Measurements from ENCODE around the gene SNCAIP. TPM values are rescaled to one million over a fixed set of nuclear protein-coding genes. Genes with fewer than 3 reads are reported as not detected.

SNCAIP gene
- total and polyA plus RNA-seq, 7 experiments from 2014 or later: 0.17 TPM; not detected in 6

DNA sequence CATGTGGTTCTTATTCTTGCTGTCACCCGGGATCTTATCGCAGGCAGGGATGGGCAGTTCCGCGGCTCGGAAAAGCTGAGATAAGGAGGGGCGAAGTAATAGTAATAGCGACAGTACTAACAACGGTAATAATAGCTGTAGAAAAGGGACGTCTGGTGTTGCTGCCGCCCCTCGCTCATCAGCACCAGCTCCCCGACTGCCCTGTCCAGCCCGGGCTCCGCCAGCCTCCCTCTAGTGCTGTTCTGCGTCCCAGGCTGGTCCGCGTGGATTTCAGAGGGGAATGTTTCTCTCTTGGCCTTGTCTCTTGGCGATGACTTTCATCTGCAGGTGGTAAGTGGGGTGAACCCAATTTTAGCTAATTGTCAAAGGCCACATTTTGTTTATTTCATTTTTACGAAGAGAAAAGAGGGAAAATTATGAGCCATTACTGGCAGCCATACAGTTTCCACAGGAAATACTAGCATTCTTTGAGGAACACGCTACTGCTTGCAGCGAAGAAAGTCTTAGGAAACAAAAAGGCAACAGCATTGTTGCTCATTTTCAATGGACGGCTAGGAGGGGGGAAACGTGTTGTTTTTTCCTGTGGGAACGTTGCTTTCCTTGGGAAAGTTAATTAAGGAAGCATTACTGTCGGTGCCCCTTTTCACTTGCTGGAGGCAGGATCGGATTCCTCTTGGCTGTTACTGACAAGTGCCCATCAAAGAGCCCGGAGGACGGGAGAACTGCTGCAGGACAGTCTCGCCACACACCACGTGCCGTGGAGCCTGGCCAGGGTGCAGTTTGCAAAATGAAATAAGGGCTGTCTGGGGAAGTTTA lies 762 bp downstream of the SNCAIP start:
- Mint-ChIP-seq H3K27ac (peak overlapping the region in 1 of 9 donors; percentile 32), H3K9me3 (peaks cover 0 to 14% (median 2%) of the 10 kb centered on the region in 11 donors), H3K4me1 (peaks cover 0 to 14% (median 4%) of the 10 kb centered on the region in 7 donors), H3K27me3 (peaks cover 53 to 73% (median 61%) of the 10 kb centered on the region in 5 donors), H3K36me3 (peaks cover 0 to 2% (median 0%) of the 10 kb centered on the region in 5 donors), H3K4me3 (peak overlapping the region in 8 of 10 donors; percentile 21 to 69 (median 52))
- POLR2A ChIA-PET: no interaction called here
- no peaks in the 10 kb centered on the region for H3K36me3 ChIP-seq (ENCODE audit: control insufficient read depth in 2 of 3, insufficient read depth in 3 of 3, low read length in 3 of 3)
- H3K27ac ChIP-seq (ENCODE audit: low read depth, low read length): no peak overlapping the region
- peaks cover 0 to 13% of the 10 kb centered on the region in 2 donors for H3K27me3 ChIP-seq (ENCODE audit: control insufficient read depth in 2 of 2, insufficient read depth in 2 of 2, low read length in 2 of 2)
- no peaks in the 10 kb centered on the region for H3K4me1 ChIP-seq (ENCODE audit: control insufficient read depth in 2 of 2, insufficient read depth in 2 of 2, low read length in 2 of 2)
- intact Hi-C loops (cut with micrococcal nuclease): no loop called here
- DNase-seq (no peak), ATAC-seq (no peak)
- H3K9me3 ChIP-seq (ENCODE audit: control insufficient read depth in 2 of 3, low read length in 3 of 3): no peaks in the 10 kb centered on the region
- CTCF ChIA-PET: no interaction called here
- no peak overlapping the region for H3K4me3 ChIP-seq (ENCODE audit: low read length)

DNA sequence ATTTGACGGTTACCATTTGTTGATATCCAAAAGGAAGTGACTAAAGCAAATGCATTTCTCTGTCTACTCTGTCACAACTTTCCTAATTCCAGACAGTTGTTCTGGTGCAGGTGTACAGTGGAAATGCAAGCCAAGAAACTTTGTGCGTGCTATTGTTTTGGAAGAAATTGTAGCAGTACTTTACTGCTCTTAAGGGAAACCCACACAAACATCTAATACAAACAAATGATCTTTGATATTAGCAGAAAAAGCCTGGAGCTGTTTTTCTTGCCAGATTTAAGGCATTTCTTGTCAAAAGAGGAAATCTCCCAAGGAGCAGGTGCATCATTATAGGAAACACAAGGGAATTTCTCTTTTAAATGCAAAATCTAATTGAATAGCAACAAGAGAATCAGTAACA lies 2.0 kb downstream of the SNCAIP start:
- Histone ChIP-seq H3K9me3 (ENCODE audit: control insufficient read depth in 2 of 3, low read length in 3 of 3) (no peaks in the 10 kb centered on the region), H3K27me3 (ENCODE audit: control insufficient read depth in 2 of 2, insufficient read depth in 2 of 2, low read length in 2 of 2) (peaks cover 0 to 13% of the 10 kb centered on the region in 2 donors), H3K27ac (ENCODE audit: low read depth, low read length) (no peak overlapping the region), H3K4me3 (ENCODE audit: low read length) (no peak overlapping the region), H3K4me1 (ENCODE audit: control insufficient read depth in 2 of 2, insufficient read depth in 2 of 2, low read length in 2 of 2) (no peaks in the 10 kb centered on the region), H3K36me3 (ENCODE audit: control insufficient read depth in 2 of 3, insufficient read depth in 3 of 3, low read length in 3 of 3) (no peaks in the 10 kb centered on the region)
- Mint-ChIP-seq H3K4me1 (peaks cover 0 to 14% (median 4%) of the 10 kb centered on the region in 7 donors), H3K27ac (no peak overlapping the region), H3K27me3 (peaks cover 54 to 74% (median 62%) of the 10 kb centered on the region in 5 donors), H3K36me3 (peaks cover 0 to 2% (median 0%) of the 10 kb centered on the region in 5 donors), H3K9me3 (peaks cover 0 to 14% (median 2%) of the 10 kb centered on the region in 11 donors), H3K4me3 (no peak overlapping the region)
- POLR2A ChIA-PET: no interaction called here
- DNase-seq (no peak), ATAC-seq (no peak)
- intact Hi-C loops (cut with micrococcal nuclease): no loop called here
- CTCF ChIA-PET: no interaction called here

DNA sequence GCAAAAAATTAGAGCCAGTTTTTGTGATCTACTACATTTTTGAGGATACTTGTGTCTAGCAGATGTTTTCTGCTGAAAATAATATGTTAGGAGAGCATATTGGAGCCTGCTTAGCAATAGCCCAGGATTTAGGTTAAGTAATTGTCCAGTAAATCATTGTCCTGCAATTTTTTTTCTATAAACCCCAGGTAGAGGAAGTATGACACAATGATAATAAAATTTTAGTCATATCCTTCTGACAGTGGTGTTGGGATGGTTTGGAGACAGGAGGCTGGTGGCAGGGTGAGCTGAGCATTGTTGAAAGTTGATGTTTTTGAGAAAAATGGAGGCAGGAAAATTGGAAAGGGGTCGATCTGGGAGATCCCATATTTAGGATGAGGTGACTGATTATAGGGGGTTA lies 3.5 kb downstream of the SNCAIP start:
- no peak overlapping the region for H3K27ac Mint-ChIP-seq
- Histone ChIP-seq H3K36me3 (ENCODE audit: control insufficient read depth in 2 of 3, insufficient read depth in 3 of 3, low read length in 3 of 3) (no peaks in the 10 kb centered on the region), H3K4me3 (ENCODE audit: low read length) (no peak overlapping the region), H3K9me3 (ENCODE audit: control insufficient read depth in 2 of 3, low read length in 3 of 3) (no peaks in the 10 kb centered on the region), H3K27ac (ENCODE audit: low read depth, low read length) (no peak overlapping the region), H3K4me1 (ENCODE audit: control insufficient read depth in 2 of 2, insufficient read depth in 2 of 2, low read length in 2 of 2) (no peaks in the 10 kb centered on the region), H3K27me3 (ENCODE audit: control insufficient read depth in 2 of 2, insufficient read depth in 2 of 2, low read length in 2 of 2) (peaks cover 0 to 13% of the 10 kb centered on the region in 2 donors)
- H3K9me3 Mint-ChIP-seq: peaks cover 0 to 6% (median 0%) of the 10 kb centered on the region in 11 donors
- intact Hi-C loops (cut with micrococcal nuclease): no loop called here
- ChIA-PET POLR2A (interaction anchor here (0.6 kb wide), 1 partner anchor 78 kb away, joined by 3 read pairs; no protein-coding TSS in a partner anchor), CTCF (no interaction called here)
- H3K4me1 Mint-ChIP-seq: peaks cover 0 to 14% (median 4%) of the 10 kb centered on the region in 7 donors
- no peak overlapping the region for H3K4me3 Mint-ChIP-seq
- peaks cover 0 to 2% (median 0%) of the 10 kb centered on the region in 5 donors for H3K36me3 Mint-ChIP-seq
- no peak for DNase-seq
- H3K27me3 Mint-ChIP-seq: peaks cover 41 to 59% (median 50%) of the 10 kb centered on the region in 5 donors
- ATAC-seq: no peak

DNA sequence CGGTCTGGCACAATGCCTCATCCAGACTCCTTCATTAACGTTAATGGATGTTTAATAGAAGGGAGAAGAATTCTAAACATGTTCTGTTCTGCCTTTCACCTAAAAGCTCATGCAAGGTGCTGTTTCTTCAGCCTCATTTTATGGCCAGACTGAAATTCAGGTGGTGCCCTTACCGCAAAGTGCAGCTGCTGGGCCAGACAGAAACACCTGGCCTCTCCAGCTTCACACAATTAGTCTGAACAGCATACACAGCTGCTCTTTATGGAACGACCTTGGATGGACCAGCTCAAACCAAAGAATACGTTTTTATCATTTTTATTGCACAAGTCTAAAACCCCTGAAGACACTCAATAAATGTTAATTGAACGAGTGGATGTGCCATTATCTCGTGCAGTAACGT lies 4.6 kb downstream of the SNCAIP start:
- peaks cover 29 to 55% (median 45%) of the 10 kb centered on the region in 5 donors for H3K27me3 Mint-ChIP-seq
- H3K27me3 ChIP-seq (ENCODE audit: control insufficient read depth in 2 of 2, insufficient read depth in 2 of 2, low read length in 2 of 2): peaks cover 0 to 8% of the 10 kb centered on the region in 2 donors
- H3K9me3 Mint-ChIP-seq: peaks cover 0 to 5% (median 0%) of the 10 kb centered on the region in 11 donors
- no peak overlapping the region for H3K4me3 ChIP-seq (ENCODE audit: low read length)
- ChIA-PET CTCF (no interaction called here), POLR2A (no interaction called here)
- DNase-seq: no peak
- no peaks in the 10 kb centered on the region for H3K4me1 ChIP-seq (ENCODE audit: control insufficient read depth in 2 of 2, insufficient read depth in 2 of 2, low read length in 2 of 2)
- H3K4me3 Mint-ChIP-seq: no peak overlapping the region
- H3K27ac Mint-ChIP-seq: no peak overlapping the region
- intact Hi-C loops (cut with micrococcal nuclease): no loop called here
- no peaks in the 10 kb centered on the region for H3K9me3 ChIP-seq (ENCODE audit: control insufficient read depth in 2 of 3, low read length in 3 of 3)
- H3K36me3 ChIP-seq (ENCODE audit: control insufficient read depth in 2 of 3, insufficient read depth in 3 of 3, low read length in 3 of 3): no peaks in the 10 kb centered on the region
- peaks cover 0 to 9% (median 3%) of the 10 kb centered on the region in 7 donors for H3K4me1 Mint-ChIP-seq
- H3K36me3 Mint-ChIP-seq: peaks cover 0 to 2% (median 0%) of the 10 kb centered on the region in 5 donors
- ATAC-seq: no peak
- no peak overlapping the region for H3K27ac ChIP-seq (ENCODE audit: low read depth, low read length)

DNA sequence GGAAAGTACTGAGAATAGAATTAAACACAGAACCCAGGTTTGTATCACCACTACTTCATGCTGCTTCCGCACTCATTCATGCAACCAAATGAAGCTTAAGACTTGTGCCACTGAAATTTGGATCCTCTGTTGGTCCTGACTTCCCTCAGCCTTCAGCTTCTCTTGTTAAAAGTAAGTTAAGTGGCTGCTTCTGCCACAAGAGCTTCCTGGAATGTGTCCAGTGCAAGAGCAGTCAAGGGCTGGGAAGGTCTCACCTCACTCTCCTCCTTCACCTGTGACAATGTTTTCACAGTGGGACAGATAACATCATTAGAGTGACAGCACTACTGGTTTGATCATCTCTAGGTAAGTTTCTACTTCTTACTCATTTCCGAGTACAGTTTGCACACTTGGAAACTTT lies 7.9 kb downstream of the SNCAIP start:
- no peaks in the 10 kb centered on the region for H3K36me3 Mint-ChIP-seq
- H3K27ac Mint-ChIP-seq: no peak overlapping the region
- no peak overlapping the region for H3K4me3 Mint-ChIP-seq
- Histone ChIP-seq H3K27me3 (ENCODE audit: control insufficient read depth in 2 of 2, insufficient read depth in 2 of 2, low read length in 2 of 2) (no peaks in the 10 kb centered on the region), H3K36me3 (ENCODE audit: control insufficient read depth in 2 of 3, insufficient read depth in 3 of 3, low read length in 3 of 3) (no peaks in the 10 kb centered on the region), H3K9me3 (ENCODE audit: control insufficient read depth in 2 of 3, low read length in 3 of 3) (no peaks in the 10 kb centered on the region), H3K4me1 (ENCODE audit: control insufficient read depth in 2 of 2, insufficient read depth in 2 of 2, low read length in 2 of 2) (no peaks in the 10 kb centered on the region), H3K4me3 (ENCODE audit: low read length) (no peak overlapping the region), H3K27ac (ENCODE audit: low read depth, low read length) (no peak overlapping the region)
- peaks cover 8 to 31% (median 19%) of the 10 kb centered on the region in 5 donors for H3K27me3 Mint-ChIP-seq
- no peak for DNase-seq
- CTCF ChIA-PET: no interaction called here
- no peaks in the 10 kb centered on the region for H3K4me1 Mint-ChIP-seq
- intact Hi-C loops (cut with micrococcal nuclease): no loop called here
- ATAC-seq: no peak
- H3K9me3 Mint-ChIP-seq: peaks cover 0 to 5% (median 0%) of the 10 kb centered on the region in 11 donors
- POLR2A ChIA-PET: no interaction called here

DNA sequence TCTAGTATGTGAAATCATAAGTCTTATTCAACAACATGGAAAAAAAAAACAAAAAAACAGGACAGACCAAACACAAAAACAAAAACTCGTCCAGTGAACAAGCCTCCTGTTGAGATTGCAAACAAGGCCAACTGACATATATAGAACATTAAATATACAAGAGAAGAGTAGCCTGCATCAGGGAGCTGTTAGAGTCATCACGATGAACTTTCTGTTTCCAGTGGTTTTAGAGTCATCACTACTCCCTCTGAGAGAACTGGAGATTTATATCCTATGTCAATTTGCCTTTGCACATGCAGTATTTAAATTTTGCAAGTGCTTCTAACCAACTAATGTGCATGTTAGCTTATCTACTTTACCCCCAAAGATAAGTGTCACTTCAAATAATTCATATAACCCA lies 9.9 kb downstream of the SNCAIP start:
- ATAC-seq (no peak), DNase-seq (no peak)
- Mint-ChIP-seq H3K4me1 (no peaks in the 10 kb centered on the region), H3K4me3 (no peak overlapping the region), H3K27me3 (peaks cover 3 to 17% (median 9%) of the 10 kb centered on the region in 5 donors), H3K36me3 (no peaks in the 10 kb centered on the region), H3K27ac (no peak overlapping the region), H3K9me3 (peaks cover 0 to 2% (median 0%) of the 10 kb centered on the region in 11 donors)
- Histone ChIP-seq H3K9me3 (ENCODE audit: control insufficient read depth in 2 of 3, low read length in 3 of 3) (no peaks in the 10 kb centered on the region), H3K27ac (ENCODE audit: low read depth, low read length) (no peak overlapping the region), H3K4me3 (ENCODE audit: low read length) (no peak overlapping the region), H3K27me3 (ENCODE audit: control insufficient read depth in 2 of 2, insufficient read depth in 2 of 2, low read length in 2 of 2) (no peaks in the 10 kb centered on the region), H3K36me3 (ENCODE audit: control insufficient read depth in 2 of 3, insufficient read depth in 3 of 3, low read length in 3 of 3) (no peaks in the 10 kb centered on the region), H3K4me1 (ENCODE audit: control insufficient read depth in 2 of 2, insufficient read depth in 2 of 2, low read length in 2 of 2) (no peaks in the 10 kb centered on the region)
- CTCF ChIA-PET: no interaction called here
- intact Hi-C loops (cut with micrococcal nuclease): no loop called here
- POLR2A ChIA-PET: no interaction called here

Data from naive thymus-derived CD4-positive, alpha-beta T cell (primary cell).